Stimulated activated CD8-positive, alpha-beta memory T cell treated with anti-CD3 and anti-CD28 coated beads, Interleukin-15, amount 100 ng/mL, for 4 hours (primary cell): ENCODE measurements around the gene YTHDF1.
A peak's percentile ranks its signal among the peaks of the same experiment; 100 is the strongest.

ENCODE experiments used
- DNase-seq, 2 donors: peaks; one replicate each; pipeline ENCODE4 v3.0.0-alpha.2; 2020; ENCODE audit warnings: low read depth in 2 of 2

Gene YTHDF1

DNA sequence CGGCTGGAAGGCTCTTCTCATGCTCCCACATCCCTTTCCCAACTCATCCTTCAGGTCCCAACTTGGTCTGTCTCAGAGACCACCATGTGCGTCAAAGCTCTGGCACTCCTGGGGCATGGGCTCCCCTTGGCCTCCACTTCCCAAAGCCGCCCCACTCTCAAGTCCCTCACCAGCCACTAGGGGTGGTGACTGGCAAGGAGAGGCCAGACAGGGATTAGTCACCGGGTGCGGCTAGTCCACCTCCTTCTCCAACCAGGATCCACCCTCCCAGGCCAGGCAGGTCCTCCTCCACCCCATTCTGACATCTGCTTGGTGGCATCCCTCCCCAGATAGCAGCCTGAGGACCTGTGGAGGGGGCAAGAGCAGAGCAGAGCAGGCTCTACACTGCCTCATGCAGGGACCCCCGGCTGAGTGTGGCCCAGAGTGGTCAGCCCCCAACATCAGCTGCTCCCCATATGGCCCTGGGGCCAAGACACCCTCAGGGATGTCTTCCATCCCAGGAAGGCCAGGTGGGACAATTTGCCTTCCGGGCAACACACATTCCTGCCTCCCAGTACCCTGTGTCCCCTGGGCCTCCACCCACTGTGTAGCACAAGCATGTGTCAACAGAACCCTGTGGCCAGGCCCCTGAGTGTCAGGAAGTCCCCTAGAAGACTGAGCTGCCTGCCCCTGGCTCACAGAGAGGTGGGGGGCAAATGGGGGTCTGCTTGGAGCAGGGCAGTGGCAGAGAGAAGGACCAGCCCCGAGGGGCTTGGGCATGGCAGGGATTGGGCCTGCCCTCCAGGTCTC, 29.2 kb downstream of the YTHDF1 start:
- DNase-seq, result no peak

DNA sequence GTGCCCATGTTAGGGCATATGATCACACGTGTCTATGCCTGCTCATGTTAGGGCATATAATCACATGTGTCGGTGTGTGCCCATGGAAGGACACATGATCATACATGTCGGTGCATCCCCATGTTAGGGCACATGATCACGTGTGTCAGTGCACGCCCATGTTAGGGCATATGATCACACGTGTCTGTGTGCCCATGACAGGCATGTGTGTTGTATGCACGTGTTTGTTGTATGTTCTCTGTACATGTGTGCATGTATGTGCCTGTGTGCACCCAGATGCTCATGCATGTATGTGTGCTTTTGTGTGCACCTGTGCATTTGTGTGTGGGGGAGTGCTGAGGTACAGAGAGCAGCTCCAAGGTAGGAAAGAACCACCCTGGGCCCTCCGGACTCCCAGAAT, 29.8 kb downstream of the YTHDF1 start:
- no peak for DNase-seq

DNA sequence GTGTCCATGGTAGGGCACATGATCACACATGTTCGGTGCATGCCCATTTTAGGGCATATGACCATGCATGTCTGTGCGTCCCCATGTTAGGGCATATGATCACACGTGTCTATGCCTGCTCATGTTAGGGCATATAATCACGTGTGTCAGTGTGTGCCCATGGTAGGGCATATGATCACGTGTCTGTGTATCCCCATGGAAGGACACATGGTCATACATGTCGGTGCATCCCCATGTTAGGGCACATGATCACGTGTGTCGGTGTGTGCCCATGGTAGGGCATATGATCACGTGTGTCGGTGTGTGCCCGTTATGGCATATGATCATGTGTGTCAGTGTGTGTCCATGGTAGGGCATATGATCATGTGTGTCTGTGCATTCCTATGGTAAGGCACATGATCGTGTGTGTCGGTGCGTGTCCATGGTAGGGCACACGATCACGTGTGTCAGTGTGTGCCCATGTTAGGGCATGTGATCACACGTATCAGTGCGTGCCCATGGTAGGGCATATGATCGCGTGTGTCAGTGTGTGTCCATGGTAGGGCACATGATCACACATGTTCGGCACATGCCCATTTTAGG, 30.6 kb downstream of the YTHDF1 start:
- DNase-seq, result no peak

DNA sequence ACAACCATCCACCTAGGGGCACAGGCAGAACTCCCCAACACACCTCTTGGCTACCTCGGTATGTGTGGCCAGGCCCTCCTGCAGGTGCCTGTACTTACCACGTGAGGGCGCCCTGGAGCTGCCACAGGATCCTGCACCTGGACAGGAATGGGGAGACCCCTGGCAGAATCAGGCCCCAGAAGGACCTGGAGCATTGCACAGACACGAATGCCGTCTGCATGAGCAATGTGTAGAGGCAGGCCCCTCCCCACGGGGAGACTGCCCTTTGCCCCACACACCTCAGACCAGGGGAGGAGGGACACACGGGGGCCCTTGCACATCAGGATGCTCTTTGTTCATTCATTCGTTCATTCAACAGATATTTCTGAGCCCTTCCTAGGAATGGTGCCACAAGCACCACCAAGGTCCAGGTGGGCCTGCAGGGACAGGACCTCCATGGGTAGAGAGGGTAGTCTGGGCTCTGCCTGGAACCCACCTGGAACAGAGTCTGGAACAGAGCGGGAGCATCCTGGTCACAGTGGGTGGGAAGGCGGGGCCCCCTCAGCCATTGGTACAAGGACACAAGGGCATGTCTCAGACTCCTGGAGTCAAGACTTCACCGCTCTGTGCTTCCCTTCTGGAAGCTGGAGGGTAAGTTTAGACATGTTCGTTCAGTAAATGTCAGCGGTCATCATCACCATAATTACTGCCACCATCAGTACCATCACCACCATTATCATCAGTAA, 32.3 kb downstream of the YTHDF1 start:
- DNase-seq, result no peak

DNA sequence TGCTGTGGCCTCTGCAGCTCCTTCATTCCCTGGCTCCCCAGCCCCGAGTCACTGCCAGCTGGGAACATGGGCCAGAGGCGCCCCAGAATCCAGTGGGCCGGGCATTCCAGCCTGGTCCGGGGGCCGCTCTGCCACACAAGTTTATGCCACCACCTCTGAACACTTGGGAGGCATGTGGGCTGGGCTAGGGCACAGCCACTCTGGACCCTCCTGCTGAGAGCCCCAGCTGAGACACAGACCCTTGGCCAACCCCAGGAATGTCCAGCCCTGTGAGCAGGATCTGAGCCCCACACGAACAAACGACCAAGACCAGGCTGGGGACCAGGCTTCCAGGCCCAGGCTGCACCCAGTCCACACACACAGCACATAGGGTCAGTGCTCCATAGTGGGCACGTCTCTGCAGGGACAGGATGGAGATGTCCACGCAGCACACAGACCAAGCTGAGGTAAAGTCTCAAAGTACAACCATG, 33.0 kb downstream of the YTHDF1 start:
- no peak for DNase-seq

DNA sequence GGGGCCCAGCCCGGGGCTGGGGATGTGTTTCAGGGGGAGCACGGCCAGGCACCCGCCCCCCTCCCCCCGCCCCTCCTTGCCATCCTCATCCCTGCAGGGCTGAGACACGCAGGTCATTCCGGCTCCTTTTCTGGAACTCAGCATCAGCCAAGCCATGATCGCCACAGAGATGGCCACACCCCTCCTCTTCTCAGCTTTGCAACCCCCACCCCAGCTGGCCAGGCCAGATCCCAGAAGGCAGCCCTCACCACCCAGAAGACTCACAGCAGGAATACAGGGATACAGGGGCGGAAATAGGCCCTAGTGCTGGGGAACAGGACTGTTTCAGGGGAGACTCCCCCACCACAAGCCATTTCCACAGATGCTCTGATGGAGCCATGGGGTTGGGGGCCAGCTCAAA, 33.5 kb downstream of the YTHDF1 start:
- DNase-seq, result no peak

DNA sequence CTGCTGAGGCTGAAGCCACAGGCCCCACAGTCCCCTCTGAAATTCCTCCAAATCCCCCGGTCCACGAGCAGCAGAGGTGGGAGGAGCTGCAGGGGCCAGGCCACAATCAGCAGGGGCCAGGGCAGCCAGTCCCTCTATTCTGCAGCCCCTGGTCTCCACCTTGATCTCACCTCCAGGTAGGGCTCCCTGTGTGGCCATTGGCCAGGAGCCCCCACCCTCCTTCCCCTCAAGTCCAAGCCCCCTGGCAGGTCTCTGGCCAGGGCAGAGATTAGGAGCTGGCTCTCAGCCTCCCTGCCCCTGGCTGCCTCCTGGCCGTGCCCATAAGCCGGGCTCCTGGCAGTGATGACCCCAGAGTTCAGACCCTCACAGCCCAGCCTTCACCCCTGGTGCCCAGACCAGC, 34.7 kb downstream of the YTHDF1 start:
- DNase-seq, result no peak

DNA sequence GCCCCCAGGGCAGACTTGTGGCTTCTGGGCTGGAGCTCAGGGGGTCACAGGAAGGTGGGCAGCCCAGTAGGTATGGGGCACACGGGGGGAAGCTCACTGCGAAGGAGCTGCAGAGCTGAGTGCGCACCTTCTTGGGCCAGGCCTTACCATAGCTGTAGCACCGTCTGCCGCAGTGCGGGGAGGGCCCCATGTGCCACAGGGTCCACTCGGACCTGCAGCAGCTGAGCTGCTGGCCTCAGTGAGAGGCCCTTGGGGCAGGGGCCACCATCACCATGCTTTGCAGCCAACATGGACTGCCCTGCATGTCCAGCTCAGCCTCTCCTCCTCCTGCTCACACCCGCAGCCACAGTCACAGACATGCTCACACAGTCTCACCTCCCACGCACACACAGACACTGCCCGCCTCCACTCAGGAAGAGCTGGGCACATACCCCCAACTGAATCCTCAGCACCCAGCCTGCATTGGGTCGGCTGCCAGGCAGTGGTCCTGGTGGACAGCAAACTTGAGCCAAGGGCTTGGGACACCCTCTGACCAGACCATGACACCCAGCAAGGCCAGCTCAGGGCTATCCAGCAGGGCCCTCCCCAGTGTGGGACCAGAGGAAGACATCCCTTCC, 35.3 kb downstream of the YTHDF1 start:
- DNase-seq, result no peak

DNA sequence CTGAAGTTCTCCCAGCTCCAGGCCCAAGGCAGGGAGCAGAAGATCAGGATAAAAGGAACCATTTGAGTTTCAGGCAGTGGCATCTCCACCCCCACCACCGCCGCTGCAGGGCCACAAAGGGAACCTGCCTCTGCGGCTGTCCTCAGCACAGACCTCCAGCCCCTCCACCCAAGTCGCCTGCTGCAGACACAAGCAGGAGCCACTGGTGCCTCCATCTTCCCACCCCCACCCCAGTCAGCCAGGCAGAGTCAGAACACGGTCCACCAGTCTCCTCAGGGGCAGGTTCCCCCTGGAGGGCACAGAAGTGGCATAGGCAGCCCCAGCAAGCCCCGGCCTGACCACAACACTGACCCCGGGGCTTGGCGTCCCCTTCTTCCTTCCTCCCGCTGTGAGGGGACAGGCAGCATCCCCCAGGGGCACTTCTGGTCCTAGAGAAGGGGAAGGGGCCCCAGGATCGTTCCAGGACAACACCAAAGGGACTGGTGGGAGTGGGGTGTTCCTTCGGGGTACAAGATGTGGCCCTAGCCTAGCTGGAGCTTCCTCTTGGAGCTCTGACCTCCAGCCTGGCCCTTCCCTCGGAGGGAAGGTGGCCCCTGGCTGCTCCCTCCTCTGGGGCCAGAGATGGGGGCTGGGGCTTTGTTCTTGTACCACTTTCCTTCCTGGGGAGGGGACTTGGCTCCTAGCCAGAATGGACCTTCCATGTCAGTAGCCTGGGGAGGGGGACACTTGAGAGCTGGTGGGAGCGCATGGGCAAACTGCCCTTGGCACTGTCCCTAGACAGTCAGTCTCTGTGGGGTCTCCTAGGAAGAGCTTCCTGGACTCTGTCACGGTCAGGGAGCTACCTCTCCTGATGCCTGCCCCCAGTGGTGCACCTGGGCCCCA, 36.0 kb downstream of the YTHDF1 start:
- no peak for DNase-seq

DNA sequence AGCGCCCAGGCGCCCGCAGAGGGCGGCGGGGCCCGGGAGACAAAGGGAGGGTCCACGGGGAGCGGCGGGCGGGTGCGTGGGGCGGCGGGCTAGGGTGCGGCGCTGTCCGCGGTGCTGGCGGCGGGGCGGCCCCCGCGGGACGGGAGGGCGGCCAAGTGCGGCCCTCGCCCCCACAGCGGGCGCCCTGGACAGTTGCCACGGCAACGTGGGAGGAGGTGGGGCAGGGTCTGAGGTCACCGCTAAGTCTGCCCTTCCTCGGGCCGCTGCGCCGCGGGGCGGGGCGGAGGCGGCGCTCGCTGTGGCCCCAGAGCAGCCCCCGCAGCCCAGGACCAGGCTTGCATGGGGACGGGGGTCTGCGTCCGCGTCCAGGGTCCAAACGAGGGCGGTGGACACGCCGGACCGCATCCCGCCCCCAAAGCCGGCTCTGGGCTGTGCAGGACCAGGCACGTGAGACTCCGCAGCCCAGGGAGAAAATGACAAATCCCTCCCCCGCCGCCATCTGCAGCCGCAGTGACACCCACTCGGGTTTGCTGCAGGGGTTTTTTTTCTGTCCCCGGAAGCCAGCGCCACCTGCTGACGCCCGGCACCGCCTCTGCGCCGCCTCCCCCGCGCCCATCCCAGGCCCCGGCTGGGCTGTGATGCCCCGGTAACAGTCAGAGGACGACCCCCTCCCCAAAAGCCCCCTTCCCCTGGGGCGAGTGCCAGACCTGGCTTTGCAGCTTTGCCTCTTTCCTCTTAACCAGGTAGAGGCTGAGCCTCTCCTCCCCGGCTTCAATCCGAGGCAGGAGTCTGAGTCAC, 36.8 kb downstream of the YTHDF1 start:
- DNase-seq, result peak; percentile 60 to 71

DNA sequence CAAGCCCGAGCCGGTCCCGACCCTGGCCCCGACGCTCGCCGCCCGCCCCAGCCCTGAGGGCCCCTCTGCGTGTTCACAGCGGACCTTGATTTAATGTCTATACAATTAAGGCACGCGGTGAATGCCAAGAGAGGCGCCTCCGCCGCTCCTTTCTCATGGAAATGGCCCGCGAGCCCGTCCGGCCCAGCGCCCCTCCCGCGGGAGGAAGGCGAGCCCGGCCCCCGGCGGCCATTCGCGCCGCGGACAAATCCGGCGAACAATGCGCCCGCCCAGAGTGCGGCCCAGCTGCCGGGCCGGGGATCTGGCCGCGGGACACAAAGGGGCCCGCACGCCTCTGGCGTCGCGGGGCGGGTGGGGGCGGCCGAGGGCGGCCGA, 37.5 kb downstream of the YTHDF1 start:
- DNase-seq, result no peak

DNA sequence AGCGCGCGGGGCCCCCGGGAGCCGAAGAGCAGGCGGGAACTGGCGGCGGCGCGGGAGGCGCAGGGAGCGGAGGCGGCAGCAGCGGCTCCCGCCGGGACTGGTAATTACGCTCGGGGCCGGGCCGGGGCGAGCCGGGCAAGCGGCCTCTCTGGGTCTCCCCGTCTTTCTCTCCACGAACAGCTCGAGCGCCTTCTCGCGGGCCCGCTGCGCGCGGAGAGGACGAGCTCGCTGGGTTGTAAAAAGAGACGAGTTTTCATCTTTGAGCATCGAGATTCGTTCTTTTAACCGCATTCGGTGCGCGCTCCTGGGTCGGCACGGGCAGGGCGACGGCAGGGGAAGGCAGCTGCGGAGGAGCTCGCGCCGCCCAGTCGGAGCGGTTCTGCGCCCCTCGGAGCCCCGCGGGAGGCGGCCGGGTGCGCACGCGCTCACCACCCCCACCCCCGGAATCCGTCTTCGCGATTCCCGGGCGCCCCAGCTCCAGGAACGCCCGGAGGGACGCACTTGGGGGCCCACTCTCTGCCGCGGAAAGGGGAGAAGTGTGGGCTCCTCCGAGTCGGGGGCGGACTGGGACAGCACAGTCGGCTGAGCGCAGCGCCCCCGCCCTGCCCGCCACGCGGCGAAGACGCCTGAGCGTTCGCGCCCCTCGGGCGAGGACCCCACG, 38.0 kb downstream of the YTHDF1 start:
- no peak for DNase-seq

DNA sequence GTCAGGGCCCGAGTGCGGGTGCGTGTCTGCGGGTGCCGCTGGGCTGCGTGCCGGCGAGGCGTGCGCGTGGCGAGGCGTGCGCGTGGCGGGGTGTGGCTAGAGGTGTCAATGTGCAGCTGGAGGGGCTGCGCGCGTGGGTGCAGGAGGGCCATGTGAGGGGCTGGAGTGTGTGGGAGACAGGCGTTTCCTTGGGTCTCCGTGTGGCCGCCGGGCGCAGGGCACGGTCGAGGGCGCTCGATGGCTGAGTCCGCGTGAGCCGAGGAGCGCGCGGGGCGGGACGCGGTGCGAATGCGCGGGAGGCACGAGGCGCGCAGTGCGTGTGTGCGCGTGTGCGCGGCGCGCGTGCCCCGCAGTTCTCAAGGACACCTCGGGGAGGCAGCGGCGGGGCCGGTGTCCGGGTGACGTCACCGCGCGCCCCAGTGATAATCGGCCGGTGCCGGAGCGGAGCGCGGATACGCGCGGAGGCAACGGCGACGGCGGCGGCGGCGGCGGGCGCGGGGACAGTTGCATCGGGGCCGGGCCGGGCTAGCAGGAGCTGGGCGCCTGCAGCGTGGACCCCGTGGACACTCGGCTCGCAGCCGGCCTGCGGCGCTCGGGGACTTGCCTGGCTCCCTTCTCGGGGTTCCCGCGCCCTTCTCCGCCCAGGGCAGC, 38.7 kb downstream of the YTHDF1 start:
- no peak for DNase-seq

DNA sequence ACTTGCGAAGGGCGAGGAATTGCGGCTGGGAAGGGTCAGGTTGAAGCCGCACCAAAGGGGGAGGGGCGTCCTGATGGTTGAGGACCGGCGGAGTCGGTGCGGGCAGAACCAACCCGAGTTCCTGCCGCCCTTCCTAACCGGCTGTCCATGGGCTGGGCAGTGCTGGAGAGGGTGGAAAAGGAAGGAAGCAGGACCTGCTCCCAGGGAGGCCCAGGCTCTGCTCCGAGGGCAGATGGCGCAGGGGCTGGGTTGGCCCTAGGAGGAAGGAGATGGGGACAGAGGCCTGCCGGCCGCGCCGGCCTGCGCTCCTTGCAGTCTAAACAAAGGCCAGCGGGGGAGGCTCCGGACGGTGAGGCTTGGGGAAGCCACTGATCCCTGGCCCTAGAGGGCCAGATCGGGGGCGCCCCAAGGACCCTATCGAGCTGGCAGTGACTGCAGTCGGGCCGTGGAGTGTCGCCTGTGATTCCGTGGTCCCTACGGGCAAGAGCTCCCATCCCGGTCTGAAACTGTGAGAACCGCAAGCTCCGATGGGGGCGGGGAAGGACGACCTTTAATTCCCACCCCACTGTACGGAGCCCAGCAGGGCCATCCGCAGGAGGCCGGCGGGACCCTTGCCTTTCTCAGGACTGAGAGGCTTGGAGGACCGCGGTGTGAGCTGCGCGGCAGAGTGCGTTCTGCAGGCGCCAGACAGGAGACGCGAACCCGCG, 39.4 kb downstream of the YTHDF1 start:
- DNase-seq, result no peak

DNA sequence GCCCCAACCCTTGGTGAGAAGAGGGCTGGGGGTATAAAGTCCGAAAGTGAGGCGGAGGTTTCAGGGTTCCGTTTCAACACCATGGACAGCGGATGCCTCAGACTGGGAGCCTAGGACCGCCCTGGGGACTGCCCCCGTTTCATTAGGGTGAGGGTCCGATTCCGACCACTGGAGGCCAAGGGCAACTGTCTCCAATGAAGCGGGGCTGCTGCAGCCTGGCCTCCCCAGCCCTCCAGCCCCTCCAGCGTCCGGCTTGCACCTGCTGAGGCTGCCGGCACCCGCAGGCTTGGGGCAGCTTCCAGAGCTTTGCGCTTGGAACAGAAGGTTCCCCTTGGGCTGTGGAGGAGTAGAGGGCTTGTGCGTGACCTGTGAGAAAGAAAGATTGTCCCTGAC, 39.9 kb downstream of the YTHDF1 start:
- no peak for DNase-seq

DNA sequence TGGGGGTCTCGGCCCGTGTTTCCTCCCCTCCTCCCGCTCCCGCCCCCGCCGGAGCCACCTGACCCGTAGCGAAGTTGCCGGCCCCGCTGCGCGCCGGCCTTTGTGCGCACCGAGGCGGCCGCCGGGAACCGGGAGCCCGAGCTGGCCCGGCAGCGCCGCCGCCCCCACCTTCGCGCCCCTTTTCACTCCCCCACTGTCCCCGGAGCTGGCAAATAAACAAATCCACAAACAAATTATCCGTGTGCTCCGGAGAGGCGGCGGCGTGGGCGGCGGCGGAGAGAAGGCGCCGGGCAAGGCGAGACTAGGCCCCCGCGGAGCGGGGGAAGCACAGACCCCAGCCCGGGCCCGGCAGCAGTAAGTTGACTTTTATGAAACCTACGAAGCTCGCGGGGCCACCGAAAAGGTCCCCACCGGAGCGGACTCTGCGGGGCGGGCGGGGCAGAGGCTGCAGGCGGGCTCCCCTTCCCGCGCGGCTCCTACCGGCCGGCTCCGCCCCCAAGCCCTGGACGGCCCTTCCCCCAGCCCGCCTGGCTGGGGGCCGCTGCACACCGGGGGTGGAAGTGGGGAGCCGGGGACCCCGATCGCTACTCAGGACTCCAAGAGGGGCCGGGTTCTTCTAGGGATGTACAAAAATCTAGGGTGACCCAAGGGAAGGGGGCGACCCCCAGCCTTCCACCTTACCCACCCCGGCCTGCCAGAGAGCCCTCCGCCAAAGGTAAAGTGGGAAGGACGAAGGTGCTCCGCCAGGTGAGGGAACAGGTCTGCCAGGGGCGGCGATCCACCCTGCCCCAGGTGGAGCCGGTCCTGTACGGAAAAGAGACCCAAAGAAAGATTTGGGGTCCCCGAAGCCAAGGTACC, 40.7 kb downstream of the YTHDF1 start:
- DNase-seq, result no peak

DNA sequence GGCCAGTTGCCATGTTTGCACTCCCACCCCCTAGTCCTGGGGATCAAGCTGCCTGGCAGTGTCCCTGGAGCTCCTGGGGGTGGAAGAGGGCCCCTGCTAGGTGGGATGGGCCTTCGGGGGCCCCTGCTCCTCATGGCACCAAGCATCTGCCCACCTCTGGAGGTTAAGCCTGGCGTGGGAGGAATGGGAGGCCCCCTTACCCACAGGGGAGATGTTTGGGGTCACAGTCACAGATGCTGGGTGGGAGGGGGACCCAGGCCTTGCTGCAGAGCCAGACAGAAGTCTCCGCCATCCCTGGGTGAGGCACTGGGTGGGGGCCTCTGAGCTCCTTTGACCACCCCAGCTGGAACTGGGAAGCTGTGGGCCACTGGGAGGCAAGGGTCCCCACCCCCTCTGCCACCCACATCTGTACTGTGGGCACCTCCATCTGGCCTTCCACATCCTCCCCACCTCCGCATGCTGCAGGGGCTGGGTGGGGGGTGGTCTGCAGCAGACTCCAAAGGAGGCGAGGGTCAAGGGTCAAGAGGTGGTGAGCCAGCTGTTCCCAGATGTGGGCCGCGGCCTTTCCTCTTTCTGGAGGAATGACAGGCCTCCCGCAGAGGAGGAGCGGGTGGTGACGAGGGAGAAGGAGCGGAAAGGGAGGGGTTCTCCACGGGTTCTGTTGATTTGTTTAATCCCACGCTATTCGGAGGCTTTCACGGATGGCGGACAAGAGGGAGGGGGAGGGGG, 41.5 kb downstream of the YTHDF1 start:
- no peak for DNase-seq
